ENCODE results near the gene SLC36A1.

The SLC36A1 gene

DNA sequence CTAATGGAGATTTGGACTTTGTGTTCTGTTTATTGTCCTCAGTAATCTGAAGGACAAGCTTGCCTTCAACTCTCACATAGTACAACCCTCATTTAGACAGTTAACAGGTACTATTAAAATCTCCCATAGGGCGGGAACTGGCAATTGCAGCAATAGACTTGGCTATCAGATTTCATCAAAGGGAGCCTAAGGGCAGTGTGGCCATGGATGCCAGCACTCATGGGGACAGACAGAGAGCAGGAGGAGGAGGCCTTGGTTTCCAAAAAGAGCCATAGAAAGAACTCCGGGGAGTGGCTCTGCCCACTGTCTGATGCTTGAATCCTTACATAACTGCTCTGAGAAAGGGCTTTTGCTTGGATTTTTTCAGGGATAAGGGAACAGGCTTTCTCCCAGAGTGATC, 6.8 kb downstream of the SLC36A1 start:
- DNase-seq, result peak in 1 of 2 experiments; percentile 2

DNA sequence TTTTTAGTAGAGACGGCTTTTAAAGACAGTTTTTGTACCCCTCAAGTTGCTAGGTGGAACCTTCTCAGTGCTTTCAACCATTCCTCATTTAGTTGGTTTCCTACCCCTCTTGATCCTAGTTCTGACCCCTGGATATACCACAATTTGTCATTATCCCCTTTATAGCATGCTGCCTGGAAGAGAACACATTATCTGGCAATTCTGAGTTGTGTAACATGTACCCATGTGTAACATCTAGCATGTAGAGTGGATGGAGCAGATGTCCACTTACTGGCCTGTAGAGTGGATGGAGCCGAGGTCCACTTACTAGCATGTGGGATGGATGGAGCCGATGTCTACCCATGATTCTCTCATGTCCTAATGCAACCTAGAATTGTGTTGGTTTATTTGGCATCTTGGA, 7.5 kb downstream of the SLC36A1 start:
- DNase-seq, result no peak

DNA sequence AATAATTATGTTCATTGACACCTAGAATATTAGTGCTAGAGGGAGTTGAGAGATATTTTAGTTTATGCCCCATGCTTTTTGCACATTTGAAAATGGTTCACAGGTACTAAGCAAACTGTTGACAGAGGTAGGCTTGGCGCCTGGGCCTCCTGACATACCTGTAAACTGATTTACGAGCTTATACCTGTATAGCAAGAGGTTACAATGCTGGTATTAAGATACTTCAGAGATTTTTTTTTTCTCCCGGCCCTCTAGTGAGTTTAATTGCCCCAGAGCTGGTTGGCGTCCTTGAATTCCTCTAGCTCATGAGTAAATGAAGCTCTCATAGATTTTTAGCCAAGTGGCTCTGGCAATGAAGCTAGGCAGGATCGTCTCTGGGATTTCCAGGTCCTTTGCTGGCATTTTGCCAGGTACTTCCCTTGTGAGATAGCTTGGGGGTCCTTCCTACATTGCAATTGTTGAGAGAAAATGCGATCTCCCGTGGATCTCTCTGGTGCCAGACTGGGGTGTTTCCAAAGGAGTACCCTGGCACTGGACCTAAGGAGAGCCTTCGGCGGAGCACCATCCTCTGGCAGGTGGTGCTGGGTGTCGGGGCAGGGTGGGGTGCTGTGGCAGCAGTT, 9.0 kb downstream of the SLC36A1 start:
- DNase-seq, result no peak

- DNase-seq, result no peak
These were observed 10.9 kb downstream of the SLC36A1 start for GRCh38 chr5:151458314-151458713.

DNA sequence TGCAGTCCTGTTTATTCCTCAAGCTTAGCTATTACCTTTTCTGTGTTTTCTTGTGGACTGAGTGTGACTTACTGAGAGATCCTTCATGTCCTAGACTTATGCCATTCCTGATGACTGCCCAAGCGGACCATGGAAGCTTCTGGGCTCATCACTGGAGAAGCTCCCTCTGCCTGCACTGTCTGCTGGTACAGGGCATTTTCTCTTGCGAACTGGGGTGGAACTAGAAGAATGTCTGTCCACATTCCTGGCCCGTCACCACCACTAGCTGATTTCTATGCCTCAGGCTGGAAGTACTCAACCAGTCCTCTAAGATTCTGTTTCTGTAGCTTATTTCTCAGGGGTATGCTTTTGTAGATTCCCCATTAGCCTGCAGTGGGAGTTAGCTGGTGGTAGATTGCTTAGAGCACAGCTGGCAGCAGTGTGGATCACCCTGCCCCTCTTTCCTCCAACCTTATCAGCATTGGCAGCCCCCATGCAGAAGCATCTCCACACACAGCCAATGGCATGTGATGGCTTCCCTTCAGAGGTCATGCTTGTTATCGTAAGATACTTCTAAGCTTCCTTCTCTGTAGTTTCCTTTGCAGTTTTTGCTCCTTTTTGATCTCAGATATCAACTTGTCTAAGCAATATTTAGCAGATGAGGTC, 12.4 kb downstream of the SLC36A1 start:
- DNase-seq, result no peak

GRCh38 chr5:151461312-151461711, 13.9 kb downstream of the SLC36A1 start:
- DNase-seq, result no peak

GRCh38 chr5:151463137-151464029, 16.0 kb downstream of the SLC36A1 start:
- no peak for DNase-seq

DNA sequence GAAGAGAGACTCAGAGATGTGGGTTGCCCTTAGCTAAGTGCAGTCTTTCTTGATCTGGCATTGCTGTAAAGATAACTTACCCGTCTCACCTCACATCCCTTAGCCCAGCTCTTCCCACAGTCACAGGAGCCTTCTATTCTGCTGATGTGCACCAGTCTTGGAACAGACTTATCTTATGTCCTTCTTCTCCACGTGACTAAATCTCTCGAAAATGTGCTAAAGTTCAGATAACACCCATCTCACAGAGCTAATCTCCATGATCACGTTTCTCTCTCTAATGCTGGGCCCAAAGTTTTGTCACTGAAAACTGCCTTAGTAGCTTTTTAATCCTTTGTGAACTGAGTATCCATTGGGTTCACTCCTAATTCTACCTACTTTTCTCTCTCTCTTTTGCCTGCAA, 16.7 kb downstream of the SLC36A1 start:
- DNase-seq, result no peak

DNA sequence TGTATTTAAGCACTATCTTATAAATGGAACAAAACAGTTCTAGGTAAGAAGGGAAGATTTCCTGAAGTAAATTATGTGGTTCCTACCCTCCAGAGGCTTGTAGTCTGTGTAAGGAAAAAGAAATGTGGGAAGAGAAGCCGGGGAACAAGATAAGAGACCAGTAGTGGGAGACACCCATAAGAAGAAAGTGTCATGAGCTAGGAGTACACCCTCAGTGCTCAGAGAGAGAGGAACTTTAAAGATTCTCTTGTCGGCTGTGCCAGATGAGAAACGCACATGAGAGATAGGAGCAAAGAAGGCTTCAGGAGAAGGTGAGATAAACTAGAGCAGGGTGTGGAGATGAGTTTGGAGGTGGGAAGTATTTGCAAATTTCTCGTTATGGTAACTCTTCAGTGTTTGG, 18.1 kb downstream of the SLC36A1 start:
- no peak for DNase-seq

DNA sequence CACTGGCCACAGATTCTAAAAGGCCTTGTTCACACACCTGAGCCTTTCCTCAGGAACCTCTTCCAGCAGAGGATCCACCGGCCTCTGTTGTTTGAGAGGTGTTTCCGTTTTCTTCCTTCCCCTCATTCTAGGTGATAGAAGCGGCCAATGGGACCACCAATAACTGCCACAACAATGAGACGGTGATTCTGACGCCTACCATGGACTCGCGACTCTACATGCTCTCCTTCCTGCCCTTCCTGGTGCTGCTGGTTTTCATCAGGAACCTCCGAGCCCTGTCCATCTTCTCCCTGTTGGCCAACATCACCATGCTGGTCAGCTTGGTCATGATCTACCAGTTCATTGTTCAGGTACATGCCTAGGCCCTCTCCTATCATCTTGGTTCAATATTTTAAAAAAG, 20.2 kb downstream of the SLC36A1 start:
- DNase-seq, result no peak

GRCh38 chr5:151469386-151469785, 22.0 kb downstream of the SLC36A1 start:
- no peak for DNase-seq

- DNase-seq, result peak; percentile 52 to 85
These were observed 22.6 kb downstream of the SLC36A1 start for GRCh38 chr5:151469992-151470391.

- no peak for DNase-seq
These were observed 23.0 kb downstream of the SLC36A1 start for GRCh38 chr5:151470439-151470838.

GRCh38 chr5:151471276-151471675, 23.9 kb downstream of the SLC36A1 start:
- peak in 1 of 2 experiments; percentile 6 for DNase-seq

GRCh38 chr5:151474799-151475198, 27.4 kb downstream of the SLC36A1 start:
- DNase-seq, result no peak

- DNase-seq, result no peak
These were observed 28.0 kb downstream of the SLC36A1 start for GRCh38 chr5:151475388-151475787.

GRCh38 chr5:151476016-151476415, 28.6 kb downstream of the SLC36A1 start:
- no peak for DNase-seq

GRCh38 chr5:151477101-151477500, 29.7 kb downstream of the SLC36A1 start:
- no peak for DNase-seq

- DNase-seq, result no peak
These were observed 33.2 kb downstream of the SLC36A1 start for GRCh38 chr5:151480384-151481293.

DNA sequence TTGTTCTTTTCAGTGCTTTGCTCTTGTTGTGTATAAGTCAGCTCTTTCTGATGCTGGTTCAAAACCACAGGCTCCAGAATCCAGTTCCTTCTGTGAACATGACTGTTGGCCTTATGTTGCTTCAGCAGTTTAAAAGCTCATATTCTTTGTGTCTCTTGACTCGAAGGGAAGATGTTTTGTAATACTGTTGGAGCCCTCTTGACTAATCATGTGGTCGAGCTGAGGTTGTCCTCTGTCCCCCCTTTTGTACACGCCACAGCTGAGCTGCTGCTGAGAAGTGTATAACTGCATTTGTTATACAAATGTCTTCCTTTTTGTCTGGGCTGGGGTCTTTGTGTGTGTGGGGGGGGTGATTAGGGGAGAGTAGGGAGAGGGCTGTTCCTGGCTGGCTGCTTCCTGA, 35.8 kb downstream of the SLC36A1 start:
- DNase-seq, result no peak

GRCh38 chr5:151483647-151484046, 36.2 kb downstream of the SLC36A1 start:
- no peak for DNase-seq

DNA sequence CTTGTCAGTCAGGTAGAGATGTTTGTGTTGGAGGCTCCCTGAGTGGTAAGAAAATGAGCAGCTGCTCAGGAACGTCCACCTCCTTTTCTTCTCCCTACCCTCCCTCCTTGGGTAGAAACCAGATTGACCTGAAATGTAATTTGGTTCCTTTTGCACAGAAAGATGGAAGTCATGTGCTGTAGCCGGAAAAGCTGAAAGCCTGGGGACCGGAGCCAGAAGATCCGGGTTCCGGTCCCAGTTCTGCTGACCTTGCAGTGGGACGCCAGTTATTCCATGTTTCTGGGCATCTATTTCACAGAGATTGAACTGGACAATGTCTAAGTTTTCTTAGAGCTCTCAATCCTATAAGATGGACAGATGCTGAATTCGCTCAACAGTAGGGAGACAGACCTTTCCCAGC, 40.1 kb downstream of the SLC36A1 start:
- DNase-seq, result no peak

DNA sequence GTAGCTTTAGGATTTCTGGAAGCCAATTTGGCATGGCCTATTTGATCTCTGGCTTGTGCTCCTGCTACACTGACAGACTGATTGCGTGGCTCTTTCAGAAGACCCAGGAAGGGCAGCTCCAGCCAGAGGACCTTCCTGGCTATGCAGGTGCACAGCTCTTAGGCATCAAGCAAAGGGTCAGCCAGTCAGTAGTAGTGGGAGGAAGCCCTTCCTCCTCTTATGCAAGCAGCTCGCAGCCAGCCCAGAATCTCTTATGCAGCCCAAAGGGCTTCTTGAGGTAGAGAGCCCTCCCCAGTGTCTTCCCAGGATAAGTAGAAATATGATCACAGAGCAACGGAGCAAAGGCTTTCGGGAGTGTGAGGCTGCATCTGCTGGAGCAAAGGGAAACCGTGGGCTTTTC, 43.2 kb downstream of the SLC36A1 start:
- no peak for DNase-seq
